OCI-LY3 (cell line): ENCODE measurements around the gene CYTH1.
A peak's percentile ranks its signal among the peaks of the same experiment; 100 is the strongest.

ENCODE experiments used
- H2AFZ ChIP-seq: fragments of 200-600, 300-600 bp; shearing (Covaris generic); 2 replicates; pipeline ENCODE4 v1.6.0; 2014; ENCODE audit warnings: antibody characterized with exemption, low read depth, low read length
- H3K27ac ChIP-seq: fragments of 200-600, 300-600 bp; sonication (generic); 2 replicates; pipeline ENCODE4 v1.5.1; 2014; ENCODE audit warnings: mild to moderate bottlenecking, low read length, moderate library complexity, mixed read lengths
- H3K27me3 ChIP-seq: fragments of 200-600, 300-600 bp; sonication (generic); 2 replicates; pipeline ENCODE4 v1.6.1; 2014; ENCODE audit warnings: low read depth, low read length, mixed read lengths
- H3K36me3 ChIP-seq: fragments of 200-600, 300-600 bp; sonication (generic); replicated peaks from 2 replicates; pipeline ENCODE3; 2014; ENCODE audit warnings: low read depth, low read length, mixed read lengths
- H3K4me1 ChIP-seq: fragments of 300-600, 200-600 bp; sonication (generic); 2 replicates; pipeline ENCODE4 v1.6.1; 2014; ENCODE audit warnings: low read length, mixed read lengths
- H3K4me2 ChIP-seq: fragments of 200-600, 300-600 bp; sonication (generic); 2 replicates; pipeline ENCODE4 v1.6.1; 2014; ENCODE audit warnings: low read length, mixed read lengths
- H3K4me3 ChIP-seq: fragments of 300-600, 200-600 bp; sonication (generic); 2 replicates; pipeline ENCODE4 v1.5.1; 2014; ENCODE audit warnings: antibody characterized with exemption, mild to moderate bottlenecking, low read length, moderate library complexity
- H3K79me2 ChIP-seq: fragments of 300-600, 200-600 bp; shearing (Covaris generic); 2 replicates; pipeline ENCODE4 v1.6.1; 2014; ENCODE audit warnings: mild to moderate bottlenecking, low read length, mixed read lengths
- H3K9ac ChIP-seq: fragments of 300-600, 200-600 bp; shearing (Covaris generic); 2 replicates; pipeline ENCODE4 v1.6.0; 2014; ENCODE audit warnings: mild to moderate bottlenecking, low read length, moderate library complexity
- H3K9me3 ChIP-seq: fragments of 200-600, 300-600 bp; shearing (Covaris generic); 2 replicates; pipeline ENCODE4 v1.6.1; 2014; ENCODE audit warnings: low read length, mixed read lengths; ENCODE audit not compliant: insufficient read depth
- H4K20me1 ChIP-seq: fragments of 200-600, 300-600 bp; sonication (generic); 2 replicates; pipeline ENCODE4 v1.6.1; 2016; ENCODE audit warnings: low read length, mixed read lengths; ENCODE audit not compliant: insufficient read depth
- CTCF ChIP-seq: fragments of 200-600, 300-600 bp; sonication (generic); IDR thresholded peaks from 2 replicates; pipeline ENCODE4 v1.5.1; 2014; ENCODE audit warnings: antibody characterized with exemption, low read length, low read depth
- EZH2phosphoT487 ChIP-seq: fragments of 200-600 bp; shearing (Covaris generic); IDR thresholded peaks from 2 replicates; pipeline ENCODE4 v1.6.1; 2018; ENCODE audit warnings: antibody characterized with exemption, mixed run types, low read depth

The CYTH1 gene

GRCh38 chr17:78724544-78724943 is 57.5 kb downstream of the CYTH1 start:
- Histone ChIP-seq H2AFZ (no peak overlapping the region), H4K20me1 (peaks cover 95% of the 10 kb centered on the region), H3K27ac (no peak overlapping the region), H3K79me2 (peaks cover 100% of the 10 kb centered on the region), H3K9me3 (no peaks in the 10 kb centered on the region), H3K4me3 (no peak overlapping the region), H3K4me2 (no peak overlapping the region), H3K36me3 (peaks cover 10% of the 10 kb centered on the region), H3K9ac (no peak overlapping the region), H3K4me1 (peaks cover 63% of the 10 kb centered on the region), H3K27me3 (no peaks in the 10 kb centered on the region)
- TF ChIP-seq EZH2phosphoT487 (no peak), CTCF (no peak)

- Histone ChIP-seq H3K36me3 (peaks cover 10% of the 10 kb centered on the region), H3K79me2 (peaks cover 100% of the 10 kb centered on the region), H3K4me1 (peaks cover 69% of the 10 kb centered on the region), H3K27me3 (no peaks in the 10 kb centered on the region), H2AFZ (no peak overlapping the region), H3K4me3 (no peak overlapping the region), H3K9ac (no peak overlapping the region), H3K27ac (no peak overlapping the region), H3K9me3 (no peaks in the 10 kb centered on the region), H3K4me2 (no peak overlapping the region), H4K20me1 (peaks cover 96% of the 10 kb centered on the region)
- TF ChIP-seq EZH2phosphoT487: no peak
- TF ChIP-seq CTCF: no peak
Measured at GRCh38 chr17:78723957-78724356, 58.1 kb downstream of the CYTH1 start.

- Histone ChIP-seq H3K4me1 (peaks cover 76% of the 10 kb centered on the region), H3K27me3 (no peaks in the 10 kb centered on the region), H2AFZ (no peak overlapping the region), H3K4me2 (peak overlapping the region; percentile 77), H3K9me3 (no peaks in the 10 kb centered on the region), H3K4me3 (no peak overlapping the region), H3K36me3 (peaks cover 10% of the 10 kb centered on the region), H4K20me1 (peaks cover 97% of the 10 kb centered on the region), H3K79me2 (peaks cover 100% of the 10 kb centered on the region), H3K27ac (no peak overlapping the region), H3K9ac (no peak overlapping the region)
- TF ChIP-seq CTCF (no peak), EZH2phosphoT487 (no peak)
Measured at GRCh38 chr17:78723001-78723796, 58.9 kb downstream of the CYTH1 start.

GRCh38 chr17:78722246-78722761 is 59.8 kb downstream of the CYTH1 start:
- Histone ChIP-seq H3K9me3 (no peaks in the 10 kb centered on the region), H3K4me3 (peak overlapping the region; percentile 48), H4K20me1 (peaks cover 94% of the 10 kb centered on the region), H3K4me1 (peaks cover 85% of the 10 kb centered on the region), H3K27me3 (no peaks in the 10 kb centered on the region), H3K79me2 (peaks cover 100% of the 10 kb centered on the region), H3K36me3 (peaks cover 7% of the 10 kb centered on the region), H2AFZ (no peak overlapping the region), H3K4me2 (peak overlapping the region; percentile 77), H3K9ac (peak overlapping the region; percentile 20; the same call in 1 of the 2 replicates), H3K27ac (peak overlapping the region; percentile 55)
- TF ChIP-seq CTCF: no peak
- no peak for TF ChIP-seq EZH2phosphoT487
